Thyroid gland (tissue), 4 donors: ENCODE data around the gene NGRN.

Source experiments
- POLR2A ChIP-seq, 2 donors: fragments of 450-650 bp; IDR thresholded peaks; one replicate each; pipeline ENCODE4 v1.6.1; 2017; ENCODE audit warnings: antibody characterized with exemption in 2 of 2, mild to moderate bottlenecking in 2 of 2, moderate library complexity in 1 of 2
- TF ChIP-seq, protein P1 (sequence below), 6 experiments: fragments of 200-600 bp in 3 of 6; fragments of 450-650 bp in 3 of 6; sonication (generic) in 3 of 6; IDR thresholded peaks; one replicate each; pipeline ENCODE4 v1.5.1; 2016 to 2019; ENCODE audit warnings: antibody characterized with exemption in 6 of 6, mild to moderate bottlenecking in 2 of 6, inconsistent platforms in 1 of 6, moderate library complexity in 1 of 6

DNA sequence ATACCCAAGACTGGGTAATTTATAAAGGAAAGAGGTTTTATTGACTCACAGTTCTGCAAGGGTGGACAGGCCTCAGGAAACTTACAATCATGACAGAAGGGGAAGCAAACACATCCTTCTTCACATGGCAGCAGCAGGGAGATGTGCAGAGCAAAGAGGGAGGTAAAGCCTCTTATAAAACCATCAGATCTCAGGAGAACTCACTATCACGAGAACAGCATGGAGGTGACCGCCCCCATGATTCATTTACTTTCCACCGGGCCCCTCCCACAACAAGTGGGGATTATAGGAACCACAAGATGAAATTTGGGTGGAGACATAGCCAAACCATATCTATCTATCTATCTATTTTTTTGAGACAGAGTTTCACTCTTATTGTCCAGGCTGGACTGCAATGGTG, 26.1 kb upstream of the NGRN start:
- TF ChIP-seq POLR2A (IDR thresholded peaks at IDR 0.05): no peak
- TF ChIP-seq, protein P1, sequence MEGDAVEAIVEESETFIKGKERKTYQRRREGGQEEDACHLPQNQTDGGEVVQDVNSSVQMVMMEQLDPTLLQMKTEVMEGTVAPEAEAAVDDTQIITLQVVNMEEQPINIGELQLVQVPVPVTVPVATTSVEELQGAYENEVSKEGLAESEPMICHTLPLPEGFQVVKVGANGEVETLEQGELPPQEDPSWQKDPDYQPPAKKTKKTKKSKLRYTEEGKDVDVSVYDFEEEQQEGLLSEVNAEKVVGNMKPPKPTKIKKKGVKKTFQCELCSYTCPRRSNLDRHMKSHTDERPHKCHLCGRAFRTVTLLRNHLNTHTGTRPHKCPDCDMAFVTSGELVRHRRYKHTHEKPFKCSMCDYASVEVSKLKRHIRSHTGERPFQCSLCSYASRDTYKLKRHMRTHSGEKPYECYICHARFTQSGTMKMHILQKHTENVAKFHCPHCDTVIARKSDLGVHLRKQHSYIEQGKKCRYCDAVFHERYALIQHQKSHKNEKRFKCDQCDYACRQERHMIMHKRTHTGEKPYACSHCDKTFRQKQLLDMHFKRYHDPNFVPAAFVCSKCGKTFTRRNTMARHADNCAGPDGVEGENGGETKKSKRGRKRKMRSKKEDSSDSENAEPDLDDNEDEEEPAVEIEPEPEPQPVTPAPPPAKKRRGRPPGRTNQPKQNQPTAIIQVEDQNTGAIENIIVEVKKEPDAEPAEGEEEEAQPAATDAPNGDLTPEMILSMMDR (IDR thresholded peaks at IDR 0.05): no peak
